Skeletal muscle tissue (tissue), 4 donors: ENCODE measurements around the gene FBRSL1. TPM values are rescaled to one million over a fixed set of nuclear protein-coding genes. Genes with fewer than 3 reads are reported as not detected.

Source experiments
- H3K27ac ChIP-seq: one replicate; pipeline ENCODE4 v1.7.0; 2013; ENCODE audit warnings: mild to moderate bottlenecking, low read depth, low read length, inconsistent platforms
- H3K27me3 ChIP-seq, 3 donors: one replicate each; pipeline ENCODE4 v1.7.0; 2013; ENCODE audit warnings: low read length in 3 of 3; ENCODE audit not compliant: control insufficient read depth in 3 of 3, insufficient read depth in 3 of 3
- H3K36me3 ChIP-seq, 3 donors: one replicate each; pipeline ENCODE4 v1.7.0; 2013; ENCODE audit warnings: low read length in 3 of 3; ENCODE audit not compliant: control insufficient read depth in 3 of 3, insufficient read depth in 3 of 3
- H3K4me1 ChIP-seq, 3 donors: one replicate each; pipeline ENCODE4 v1.7.0; 2013; ENCODE audit warnings: low read length in 3 of 3, mild to moderate bottlenecking in 3 of 3; ENCODE audit not compliant: control insufficient read depth in 3 of 3, insufficient read depth in 3 of 3
- H3K4me3 ChIP-seq, 3 donors: one replicate each; pipeline ENCODE4 v1.7.0; 2013; ENCODE audit warnings: low read length in 3 of 3
- H3K9ac ChIP-seq, 3 donors: one replicate each; pipeline ENCODE4 v1.7.0; 2013; ENCODE audit warnings: low read length in 3 of 3, mild to moderate bottlenecking in 3 of 3, moderate library complexity in 2 of 3, low read depth in 1 of 3
- H3K9me3 ChIP-seq, 3 donors: one replicate each; pipeline ENCODE4 v1.7.0; 2013; ENCODE audit warnings: low read length in 3 of 3; ENCODE audit not compliant: control insufficient read depth in 3 of 3
- total RNA-seq: library from RNA; depleted of rRNA; stranded (reverse); fragments of >200 nt; gene quantifications from one replicate; pipeline ENCODE4 v1.2.3, GENCODE V29; 2014
- donor health status: Osteomylitis.

The FBRSL1 gene
- total RNA-seq, 1 donor from 2014 or later = 6.8 TPM

DNA sequence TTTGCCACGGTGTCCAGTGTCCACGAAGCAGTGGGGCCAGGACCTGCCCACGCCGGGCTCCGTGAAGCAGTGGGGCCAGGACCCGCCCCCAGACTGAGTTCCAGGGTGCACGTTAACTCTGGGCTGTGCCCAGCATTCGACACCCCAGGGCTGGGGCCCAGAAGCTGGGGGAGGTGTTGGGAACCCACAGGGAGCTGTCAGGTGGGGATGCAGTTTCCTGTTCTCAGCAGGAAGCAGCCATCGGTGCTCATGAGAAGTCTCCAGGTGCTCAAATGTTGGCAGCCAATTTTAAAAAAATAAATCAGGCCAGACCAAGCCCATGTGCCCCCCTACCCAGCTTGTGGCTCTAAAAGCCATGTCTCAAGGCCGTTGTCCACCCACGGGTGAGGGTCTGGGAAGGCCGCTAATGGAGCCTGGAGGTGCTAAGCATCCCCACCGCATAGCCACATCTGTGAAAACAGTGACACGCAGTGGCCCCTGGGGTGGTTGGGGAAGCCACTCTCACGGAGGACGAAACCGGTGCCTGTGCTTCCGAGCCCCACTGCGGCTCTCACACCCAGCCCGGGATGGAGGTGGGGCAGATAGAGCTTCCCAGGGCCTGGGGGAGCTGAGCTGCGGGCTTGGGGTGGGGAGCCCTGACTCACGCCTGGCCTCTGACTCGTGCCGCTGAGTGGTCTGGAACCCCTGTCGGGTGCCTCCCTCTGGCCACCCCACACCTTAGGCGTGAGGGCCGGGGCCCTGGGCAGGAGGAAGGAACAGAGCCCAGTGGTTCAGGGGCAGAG, 53.5 kb downstream of the FBRSL1 start:
- Histone ChIP-seq H3K9ac (no peak overlapping the region), H3K4me3 (no peak overlapping the region), H3K4me1 (no peaks in the 10 kb centered on the region), H3K9me3 (no peaks in the 10 kb centered on the region), H3K36me3 (peaks cover 0 to 8% (median 5%) of the 10 kb centered on the region in 3 donors), H3K27ac (no peak overlapping the region), H3K27me3 (no peaks in the 10 kb centered on the region)

DNA sequence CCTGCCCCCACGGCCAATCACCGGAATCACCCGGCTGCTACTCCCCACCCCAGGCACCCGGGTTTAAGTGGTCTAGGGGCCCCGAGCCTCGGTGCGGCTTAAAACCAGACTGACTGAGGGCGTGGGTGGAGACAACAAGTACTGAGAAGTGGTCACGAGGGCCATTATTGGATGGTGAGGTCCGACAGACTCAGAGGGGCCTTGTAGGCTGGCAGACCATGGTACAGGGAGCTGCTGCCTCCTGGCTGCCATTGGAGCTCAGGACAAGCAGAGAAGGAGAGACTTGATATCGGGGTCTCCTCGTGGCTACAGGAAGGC, 54.1 kb downstream of the FBRSL1 start:
- H3K9ac ChIP-seq = no peak overlapping the region
- peaks cover 0 to 8% (median 5%) of the 10 kb centered on the region in 3 donors for H3K36me3 ChIP-seq
- no peak overlapping the region for H3K27ac ChIP-seq

DNA sequence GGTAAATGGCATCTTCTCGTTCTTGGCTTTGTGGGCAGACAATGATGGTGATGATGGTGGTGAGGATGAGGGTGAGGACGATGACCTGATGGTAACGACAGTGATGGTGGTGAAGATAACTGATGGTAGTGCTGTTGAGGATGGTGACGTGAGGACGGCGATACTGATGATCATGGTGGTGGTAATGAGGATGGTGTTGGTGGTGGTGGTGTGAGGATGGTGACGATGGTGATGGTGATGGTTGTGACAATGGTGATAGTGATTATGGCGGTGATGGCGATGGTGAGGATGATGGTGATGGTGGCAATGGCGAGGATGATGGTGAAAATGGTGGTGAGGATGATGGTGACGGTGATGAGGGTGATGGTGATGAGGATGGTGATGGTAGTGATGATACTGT, 54.5 kb downstream of the FBRSL1 start:
- Histone ChIP-seq H3K36me3 (peaks cover 0 to 10% (median 5%) of the 10 kb centered on the region in 3 donors), H3K27me3 (no peaks in the 10 kb centered on the region), H3K4me3 (no peak overlapping the region), H3K4me1 (no peaks in the 10 kb centered on the region), H3K9ac (no peak overlapping the region), H3K27ac (no peak overlapping the region), H3K9me3 (no peaks in the 10 kb centered on the region)

More for the DNA sequence above, 54.1 kb downstream of the FBRSL1 start:
- Histone ChIP-seq H3K4me1 (no peaks in the 10 kb centered on the region), H3K27me3 (no peaks in the 10 kb centered on the region), H3K9me3 (no peaks in the 10 kb centered on the region), H3K4me3 (no peak overlapping the region)

DNA sequence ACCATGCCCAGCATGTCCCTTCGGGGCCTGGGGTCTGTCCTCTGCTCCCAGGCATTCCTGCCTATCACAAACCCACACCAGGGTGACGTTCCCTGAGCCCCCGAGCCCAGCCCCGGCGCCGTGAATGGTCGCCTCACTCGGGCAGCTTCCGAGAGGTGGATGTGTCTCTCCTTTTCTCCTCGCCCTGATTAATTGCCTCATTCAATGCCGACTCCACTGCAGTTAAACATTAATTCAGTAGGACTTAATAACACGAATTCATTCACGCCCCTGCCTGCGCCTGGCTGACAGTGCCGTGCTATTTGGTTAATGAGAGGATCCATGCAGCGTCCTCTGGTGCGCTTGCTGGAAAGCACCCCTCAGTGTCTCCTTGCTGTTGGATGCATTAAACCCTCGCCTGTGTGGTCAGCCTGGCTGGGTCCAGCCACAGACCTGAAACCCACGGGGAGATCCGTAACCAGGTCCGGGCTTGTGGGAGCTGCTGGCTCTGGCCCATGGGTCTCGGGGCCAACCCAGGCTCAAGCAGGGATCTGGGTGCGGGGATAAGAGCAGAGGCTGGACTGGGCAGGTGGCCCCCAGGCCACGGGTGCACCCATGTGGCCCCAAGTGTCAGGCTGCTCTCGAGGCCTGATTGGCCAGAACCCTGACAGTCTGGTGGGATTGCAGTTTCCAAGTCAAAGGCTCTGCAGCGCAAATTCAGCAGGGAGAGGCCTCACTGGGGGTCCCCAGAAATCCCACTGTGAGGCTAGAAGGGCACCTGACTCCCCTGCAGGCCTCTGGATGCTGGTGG, 55.4 kb downstream of the FBRSL1 start:
- Histone ChIP-seq H3K4me3 (no peak overlapping the region), H3K9me3 (no peaks in the 10 kb centered on the region), H3K36me3 (peaks cover 0 to 11% (median 5%) of the 10 kb centered on the region in 3 donors)

DNA sequence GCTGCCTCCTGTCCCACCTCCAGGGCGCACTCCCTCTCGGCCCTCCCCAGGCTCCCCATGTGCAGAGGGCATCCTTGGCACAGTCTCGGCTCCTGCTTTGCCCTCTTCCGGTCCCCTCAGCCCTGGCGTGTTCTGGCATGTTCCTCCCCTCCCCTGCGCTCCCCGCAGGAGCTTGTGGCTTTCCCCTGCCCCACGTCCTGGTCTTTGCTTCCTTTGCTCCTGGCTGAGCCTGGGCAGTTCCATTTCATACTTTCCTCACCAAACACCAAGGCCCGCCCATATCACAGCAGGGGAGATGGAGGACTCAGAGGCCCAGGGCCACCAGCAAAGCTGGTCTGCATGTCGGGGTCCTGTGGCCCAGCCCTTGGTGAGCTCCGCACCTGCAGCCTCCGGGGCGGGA, 56.0 kb downstream of the FBRSL1 start:
- Histone ChIP-seq H3K4me3 (no peak overlapping the region), H3K36me3 (peaks cover 0 to 11% (median 5%) of the 10 kb centered on the region in 3 donors), H3K9ac (no peak overlapping the region), H3K27ac (no peak overlapping the region), H3K4me1 (no peaks in the 10 kb centered on the region), H3K27me3 (no peaks in the 10 kb centered on the region), H3K9me3 (no peaks in the 10 kb centered on the region)

More for the DNA sequence above, 55.4 kb downstream of the FBRSL1 start:
- Histone ChIP-seq H3K27me3 (no peaks in the 10 kb centered on the region), H3K4me1 (no peaks in the 10 kb centered on the region), H3K27ac (no peak overlapping the region), H3K9ac (no peak overlapping the region)

DNA sequence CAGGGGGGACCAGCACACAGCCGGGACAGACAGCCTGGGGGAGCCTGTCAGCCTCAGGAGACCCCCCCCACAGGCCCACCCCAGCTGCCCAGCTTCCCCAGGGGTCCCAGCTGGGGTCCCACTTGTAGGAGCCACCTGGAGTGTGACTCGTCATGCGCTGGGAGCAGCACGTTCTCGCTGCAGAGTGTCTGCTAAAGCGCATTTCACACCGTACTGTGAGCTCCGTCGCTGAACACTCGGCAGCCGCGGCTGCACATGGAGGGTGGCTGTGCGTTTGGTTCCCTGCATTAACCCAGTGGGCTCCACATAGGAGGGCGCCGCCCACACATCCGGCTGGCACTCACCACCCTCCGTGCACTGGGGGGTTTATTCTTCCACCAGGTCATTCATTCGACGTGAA, 56.7 kb downstream of the FBRSL1 start:
- H3K4me3 ChIP-seq = no peak overlapping the region
- peaks cover 0 to 11% (median 5%) of the 10 kb centered on the region in 3 donors for H3K36me3 ChIP-seq
- no peaks in the 10 kb centered on the region for H3K4me1 ChIP-seq
- no peaks in the 10 kb centered on the region for H3K27me3 ChIP-seq
- H3K9ac ChIP-seq = no peak overlapping the region
- H3K9me3 ChIP-seq = no peaks in the 10 kb centered on the region
- no peak overlapping the region for H3K27ac ChIP-seq

DNA sequence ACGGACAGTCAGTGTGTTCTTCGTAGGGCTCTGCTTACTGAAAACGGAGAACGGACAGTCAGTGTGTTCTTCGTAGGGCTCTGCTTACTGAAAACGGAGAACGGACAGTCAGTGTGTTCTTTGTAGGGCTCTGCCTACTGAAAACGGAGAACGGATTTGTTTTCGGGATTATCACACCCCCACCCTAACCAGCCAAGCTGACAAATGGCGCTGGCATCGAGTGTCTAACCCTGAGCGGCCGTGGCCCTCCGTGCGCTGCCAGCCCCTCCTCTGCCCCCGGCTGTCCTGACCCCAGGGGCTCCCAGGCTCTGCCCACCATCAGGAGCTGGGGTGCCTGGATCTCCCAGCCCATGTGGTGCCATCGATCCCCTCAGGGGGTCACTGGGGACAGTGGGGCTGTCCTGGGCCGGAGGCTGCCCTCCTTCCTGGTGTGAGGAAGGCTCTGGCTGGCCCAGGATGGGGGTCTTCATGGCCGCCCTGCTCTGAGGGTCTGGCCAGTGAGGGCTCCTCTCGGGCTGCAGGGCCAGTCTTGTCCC, 57.3 kb downstream of the FBRSL1 start:
- no peak overlapping the region for H3K9ac ChIP-seq
- H3K27me3 ChIP-seq = no peaks in the 10 kb centered on the region
- H3K4me3 ChIP-seq = no peak overlapping the region
- no peaks in the 10 kb centered on the region for H3K9me3 ChIP-seq
- no peak overlapping the region for H3K27ac ChIP-seq
- peaks cover 0 to 13% (median 5%) of the 10 kb centered on the region in 3 donors for H3K36me3 ChIP-seq
- H3K4me1 ChIP-seq = no peaks in the 10 kb centered on the region

DNA sequence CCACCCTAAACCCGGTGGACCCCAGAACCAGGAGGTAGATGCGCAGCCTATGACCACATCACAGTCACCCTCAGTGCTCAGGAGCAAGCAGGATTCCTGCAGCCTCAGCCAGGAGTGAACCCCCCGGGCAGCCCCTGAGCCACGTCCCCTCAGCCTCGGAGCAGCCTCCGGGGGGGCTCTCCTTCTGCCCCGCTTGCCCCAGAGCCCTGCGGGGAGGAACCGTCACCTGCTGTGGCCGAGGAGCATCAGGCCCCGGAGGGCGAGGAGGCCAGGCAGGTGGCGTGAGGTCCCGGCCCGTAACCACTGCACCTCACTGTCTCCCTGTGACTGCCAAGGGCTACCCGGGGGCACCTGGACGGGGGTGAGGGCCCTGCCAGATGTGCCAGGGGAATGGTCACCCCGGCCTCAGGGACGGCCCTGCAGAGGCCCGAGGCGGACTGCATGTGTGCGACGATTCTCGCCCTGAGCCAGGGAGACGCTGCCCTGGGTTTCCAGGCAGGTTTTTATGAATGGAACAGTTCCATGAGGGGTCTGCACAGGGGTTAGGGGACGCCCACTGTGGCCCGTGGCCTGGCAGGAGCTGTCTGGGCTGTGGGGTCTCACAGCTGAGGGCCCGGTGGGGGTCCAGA, 58.6 kb downstream of the FBRSL1 start:
- H3K36me3 ChIP-seq = peaks cover 0 to 11% (median 5%) of the 10 kb centered on the region in 3 donors
- no peaks in the 10 kb centered on the region for H3K9me3 ChIP-seq
- no peak overlapping the region for H3K9ac ChIP-seq
- no peak overlapping the region for H3K27ac ChIP-seq
- no peaks in the 10 kb centered on the region for H3K4me1 ChIP-seq
- H3K27me3 ChIP-seq = no peaks in the 10 kb centered on the region
- H3K4me3 ChIP-seq = no peak overlapping the region

DNA sequence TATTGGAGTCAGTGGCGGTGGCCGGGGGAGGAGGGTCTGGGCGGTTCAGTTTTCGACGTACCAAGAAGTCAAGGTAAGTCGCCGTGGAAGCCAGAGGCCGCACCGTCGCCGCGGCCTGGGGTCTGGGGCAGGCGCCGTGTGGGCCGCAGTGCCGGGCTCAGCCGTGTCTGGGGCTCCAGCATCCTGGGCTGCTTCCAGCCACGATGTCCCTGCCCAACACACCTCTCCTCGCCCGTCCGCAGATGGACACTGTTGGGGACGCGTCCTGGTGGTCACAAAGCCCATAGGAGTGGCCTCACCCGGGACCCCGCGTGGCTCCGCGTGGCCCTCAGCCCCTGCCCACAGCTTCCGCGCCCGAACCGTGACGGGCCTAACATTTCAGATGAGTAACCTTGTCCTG, 59.1 kb downstream of the FBRSL1 start:
- no peaks in the 10 kb centered on the region for H3K9me3 ChIP-seq
- H3K9ac ChIP-seq = no peak overlapping the region
- no peak overlapping the region for H3K4me3 ChIP-seq
- H3K27ac ChIP-seq = no peak overlapping the region
- H3K27me3 ChIP-seq = no peaks in the 10 kb centered on the region
- no peaks in the 10 kb centered on the region for H3K4me1 ChIP-seq
- peaks cover 2 to 14% (median 5%) of the 10 kb centered on the region in 3 donors for H3K36me3 ChIP-seq
